22Rv1 (cell line): ENCODE measurements around the gene NCK2.

Experiments
- H3K27ac ChIP-seq: fragments of 450-650 bp; 2 replicates; pipeline ENCODE4 v1.5.1; 2017
- ZFX ChIP-seq: fragments of 450-650 bp; IDR thresholded peaks from 2 replicates; pipeline ENCODE4 v1.6.1; 2017; ENCODE audit warnings: antibody characterized with exemption, borderline replicate concordance
- TF ChIP-seq, protein P1 (sequence below): fragments of 450-650 bp; IDR thresholded peaks from 2 replicates; pipeline ENCODE4 v1.5.1; 2017; ENCODE audit warnings: mild to moderate bottlenecking

NCK2 gene

GRCh38 chr2:105834931-105835330 lies 90.2 kb downstream of the NCK2 start:
- TF ChIP-seq ZFX = no peak
- no peak overlapping the region for H3K27ac ChIP-seq

DNA sequence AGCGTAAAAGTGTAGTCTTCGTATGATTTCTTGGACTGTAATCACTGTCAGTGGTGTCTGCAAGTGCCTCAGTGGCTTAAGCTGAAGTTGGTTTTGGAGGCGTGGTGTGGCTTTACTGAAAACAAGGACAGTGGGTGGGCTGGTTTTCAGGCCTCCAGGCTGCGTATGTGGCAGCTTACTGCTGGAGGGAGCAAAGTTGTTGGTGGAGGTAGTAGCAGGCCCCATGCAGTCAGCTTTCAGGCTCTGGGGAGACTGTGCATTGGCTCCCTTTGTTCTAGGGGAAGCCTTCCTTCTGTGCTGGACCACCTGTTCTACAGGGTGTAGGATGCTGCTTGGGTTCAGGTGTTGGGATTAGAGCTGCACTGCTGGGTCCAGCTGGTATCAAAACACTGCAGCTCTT lies 91.6 kb downstream of the NCK2 start:
- TF ChIP-seq, protein P1, sequence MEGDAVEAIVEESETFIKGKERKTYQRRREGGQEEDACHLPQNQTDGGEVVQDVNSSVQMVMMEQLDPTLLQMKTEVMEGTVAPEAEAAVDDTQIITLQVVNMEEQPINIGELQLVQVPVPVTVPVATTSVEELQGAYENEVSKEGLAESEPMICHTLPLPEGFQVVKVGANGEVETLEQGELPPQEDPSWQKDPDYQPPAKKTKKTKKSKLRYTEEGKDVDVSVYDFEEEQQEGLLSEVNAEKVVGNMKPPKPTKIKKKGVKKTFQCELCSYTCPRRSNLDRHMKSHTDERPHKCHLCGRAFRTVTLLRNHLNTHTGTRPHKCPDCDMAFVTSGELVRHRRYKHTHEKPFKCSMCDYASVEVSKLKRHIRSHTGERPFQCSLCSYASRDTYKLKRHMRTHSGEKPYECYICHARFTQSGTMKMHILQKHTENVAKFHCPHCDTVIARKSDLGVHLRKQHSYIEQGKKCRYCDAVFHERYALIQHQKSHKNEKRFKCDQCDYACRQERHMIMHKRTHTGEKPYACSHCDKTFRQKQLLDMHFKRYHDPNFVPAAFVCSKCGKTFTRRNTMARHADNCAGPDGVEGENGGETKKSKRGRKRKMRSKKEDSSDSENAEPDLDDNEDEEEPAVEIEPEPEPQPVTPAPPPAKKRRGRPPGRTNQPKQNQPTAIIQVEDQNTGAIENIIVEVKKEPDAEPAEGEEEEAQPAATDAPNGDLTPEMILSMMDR = no peak
- no peak for TF ChIP-seq ZFX
- H3K27ac ChIP-seq = no peak overlapping the region

GRCh38 chr2:105836840-105837692 lies 92.4 kb downstream of the NCK2 start:
- TF ChIP-seq ZFX = no peak
- TF ChIP-seq, protein P1 = no peak

DNA sequence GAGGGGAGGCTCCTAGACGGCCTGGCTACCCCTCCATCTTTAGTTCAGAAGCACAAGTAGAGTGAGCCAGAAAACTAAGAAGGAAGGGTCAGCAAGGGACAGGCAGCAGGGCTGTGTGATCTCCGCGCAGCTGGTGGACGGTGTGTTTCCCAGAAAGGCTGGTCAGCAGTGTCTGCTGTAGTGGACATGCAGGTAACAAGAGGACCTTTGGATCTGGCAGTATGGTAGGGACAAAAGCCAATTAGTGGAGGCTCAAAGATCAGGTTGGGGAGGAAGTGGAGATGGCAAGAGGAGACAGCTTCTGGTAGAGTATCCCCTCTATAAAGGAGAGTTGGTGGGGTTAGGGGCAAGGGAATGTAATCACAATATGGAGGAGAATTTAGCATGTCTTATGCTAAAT lies 95.1 kb downstream of the NCK2 start:
- no peak for TF ChIP-seq ZFX
- TF ChIP-seq, protein P1 = no peak
- no peak overlapping the region for H3K27ac ChIP-seq

More at GRCh38 chr2:105836840-105837692, 92.4 kb downstream of the NCK2 start:
- no peak overlapping the region for H3K27ac ChIP-seq

- H3K27ac ChIP-seq = no peak overlapping the region
- TF ChIP-seq, protein P1 = no peak
- TF ChIP-seq ZFX = no peak
These were observed 96.2 kb downstream of the NCK2 start for GRCh38 chr2:105840933-105841332.

DNA sequence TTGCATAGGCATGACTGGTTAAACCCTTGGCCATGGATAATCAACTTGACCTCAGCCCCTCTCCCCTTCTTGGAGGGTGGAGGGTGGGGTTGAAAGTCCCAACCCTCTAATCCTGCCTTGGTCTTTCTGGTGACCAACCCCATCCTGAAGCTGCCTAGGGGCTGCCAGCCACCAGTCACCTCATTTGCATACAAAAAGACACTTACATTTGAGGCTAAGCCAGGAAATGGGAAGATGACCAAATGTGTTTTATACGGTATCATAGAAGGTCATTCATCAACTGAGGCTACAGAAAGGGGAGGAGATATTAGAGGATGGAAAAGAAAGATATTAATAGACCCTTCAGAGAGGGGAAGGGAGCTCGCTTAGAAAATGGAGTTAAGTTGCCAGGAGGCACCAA lies 96.8 kb downstream of the NCK2 start:
- TF ChIP-seq ZFX = no peak
- TF ChIP-seq, protein P1 = no peak
- no peak overlapping the region for H3K27ac ChIP-seq

DNA sequence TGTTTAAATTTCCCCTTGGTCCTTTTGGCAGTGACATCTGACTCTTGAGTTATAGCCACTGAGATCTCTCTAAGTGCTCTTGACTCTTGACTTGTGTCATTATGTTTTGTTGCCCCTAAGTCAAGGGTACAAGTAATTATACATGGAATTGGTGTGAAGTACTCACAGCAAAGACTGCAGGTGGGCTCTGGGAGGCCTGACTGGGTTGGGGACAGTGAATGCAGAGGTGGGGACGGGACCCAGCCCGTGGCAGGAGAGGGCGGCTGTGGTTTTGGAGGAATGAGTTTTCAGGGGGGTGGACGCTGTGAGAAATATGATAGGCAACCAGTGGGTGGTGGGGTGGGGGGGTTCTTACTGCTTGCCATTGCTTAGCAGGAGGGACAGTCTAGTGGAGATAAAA lies 97.8 kb downstream of the NCK2 start:
- H3K27ac ChIP-seq = no peak overlapping the region
- TF ChIP-seq ZFX = no peak
- TF ChIP-seq, protein P1 = no peak
